GM21360 (cell line): ENCODE results near the gene CLNK.

Experiments used
- ATAC-seq: cut with Tn5 transposase; IDR thresholded peaks from one replicate; pipeline ENCODE4 v1.9.1; 2021; ENCODE audit warnings: mild to moderate bottlenecking, moderate library complexity; ENCODE audit not compliant: unreplicated experiment

The CLNK gene

GRCh38 chr4:10684631-10685030, at the start of gene CLNK:
Gene CLNK, minus strand, starts transcription at chr4:10684768. Its CDS starts 16,899 bp downstream, at chr4:10667869.
- ATAC-seq, result peak; percentile 56

- no peak for ATAC-seq
Observed at GRCh38 chr4:10733481-10734062, 49.0 kb upstream of the CLNK start.

DNA sequence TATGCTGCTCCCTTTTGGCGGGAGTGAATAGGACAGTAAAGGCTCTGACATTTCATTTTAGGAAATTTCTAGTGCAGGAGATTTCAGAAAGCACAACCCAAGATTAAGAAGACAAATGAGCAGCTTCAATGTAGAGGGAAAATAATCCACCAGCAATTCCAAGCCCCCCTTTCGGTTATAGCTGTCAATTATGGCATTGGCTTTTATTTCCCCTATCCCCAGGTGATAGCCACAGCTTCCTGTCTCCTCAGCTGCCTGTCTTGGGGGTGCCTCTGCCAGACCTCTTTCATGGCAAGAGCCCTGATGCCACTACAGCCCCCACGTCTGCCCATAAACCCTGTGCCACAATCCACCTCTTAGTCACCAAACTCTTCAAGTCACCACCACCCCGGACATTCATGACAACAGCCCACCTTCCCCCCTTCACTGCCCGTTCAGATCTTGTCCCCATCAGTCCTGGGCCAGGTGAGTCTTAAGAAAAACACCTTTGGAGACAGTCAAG, 48.4 kb upstream of the CLNK start:
- no peak for ATAC-seq

GRCh38 chr4:10732235-10732913, 47.8 kb upstream of the CLNK start:
- no peak for ATAC-seq

DNA sequence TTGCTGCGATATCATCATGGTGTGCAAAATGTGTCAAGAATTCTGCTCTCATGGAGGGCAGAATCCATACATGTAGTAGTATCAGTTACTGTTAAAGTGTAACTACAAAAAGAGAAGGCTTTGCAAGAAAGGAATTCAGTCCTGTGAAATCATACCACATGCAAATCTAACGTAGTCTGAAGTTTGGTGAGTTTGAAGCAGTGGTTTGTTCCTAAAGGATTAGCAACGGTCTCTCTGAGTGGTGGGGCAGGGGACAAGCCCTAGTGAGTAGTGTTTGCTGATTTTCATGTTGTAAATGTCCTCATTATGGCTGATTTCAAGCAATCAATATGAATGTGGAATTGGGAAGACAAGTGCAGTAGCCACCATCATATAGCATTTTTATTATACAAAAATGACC, 47.1 kb upstream of the CLNK start:
- no peak for ATAC-seq

GRCh38 chr4:10731162-10731561, 46.6 kb upstream of the CLNK start:
- no peak for ATAC-seq

- peak; percentile 67 for ATAC-seq
Observed at GRCh38 chr4:10730590-10730989, 46.0 kb upstream of the CLNK start.

- peak; percentile 44 for ATAC-seq
Observed at GRCh38 chr4:10730019-10730418, 45.5 kb upstream of the CLNK start.

DNA sequence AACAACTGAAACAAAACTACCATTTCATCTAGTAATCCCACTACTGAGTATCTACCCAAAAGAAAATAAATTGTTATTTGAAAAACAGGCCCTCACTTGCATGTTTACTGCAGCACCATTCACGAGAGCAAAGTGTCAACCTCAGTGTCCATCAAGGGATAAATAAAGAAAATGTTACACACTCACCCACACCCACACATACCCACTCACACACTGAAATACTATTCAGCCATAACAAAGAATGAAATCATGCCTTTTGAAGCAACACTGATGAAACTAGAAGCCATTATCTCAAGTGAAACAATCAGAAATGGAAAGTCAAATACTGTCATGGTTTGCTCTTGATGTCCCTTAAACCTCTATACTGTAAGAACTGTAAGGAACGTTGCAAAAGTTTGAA, 44.8 kb upstream of the CLNK start:
- ATAC-seq, result no peak

DNA sequence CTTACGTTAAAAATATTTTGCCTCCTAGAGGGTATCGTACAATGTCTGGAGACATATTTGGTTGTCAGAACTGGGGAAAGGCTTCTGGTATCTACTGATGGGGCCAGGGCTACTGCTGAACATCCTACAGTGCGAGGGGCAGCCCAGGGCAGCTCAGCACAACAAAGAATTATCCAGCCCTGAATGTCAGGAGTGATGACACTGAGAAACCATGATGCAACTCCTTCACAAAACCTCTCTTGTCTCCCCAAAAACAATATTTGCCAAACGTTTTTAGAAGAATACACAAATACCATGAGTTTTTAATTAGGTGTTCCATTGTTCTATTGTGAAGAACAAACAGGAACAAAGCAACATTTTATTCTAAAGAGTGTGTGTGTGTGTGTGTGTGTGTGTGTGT, 43.4 kb upstream of the CLNK start:
- no peak for ATAC-seq

GRCh38 chr4:10727140-10727880, 42.7 kb upstream of the CLNK start:
- ATAC-seq, result no peak

DNA sequence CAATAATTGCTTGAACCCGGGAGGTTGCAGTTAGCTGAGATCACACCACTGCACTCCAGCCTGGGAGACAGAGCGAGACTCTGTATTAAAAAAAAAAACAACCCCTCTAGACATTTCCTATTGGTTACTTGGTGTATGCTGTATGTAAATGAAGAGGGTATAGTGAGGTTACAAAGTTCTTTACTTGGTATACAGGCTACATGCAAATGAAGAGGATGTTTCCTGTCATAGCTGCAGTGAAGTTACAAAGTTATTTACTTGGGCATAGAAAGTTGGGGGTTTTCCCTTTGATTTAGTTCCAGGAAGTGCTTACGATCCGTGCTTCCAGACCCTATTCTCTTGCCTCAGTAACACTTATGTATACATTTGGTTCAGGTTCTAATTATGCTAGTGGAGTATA, 38.4 kb upstream of the CLNK start:
- ATAC-seq, result peak; percentile 91

DNA sequence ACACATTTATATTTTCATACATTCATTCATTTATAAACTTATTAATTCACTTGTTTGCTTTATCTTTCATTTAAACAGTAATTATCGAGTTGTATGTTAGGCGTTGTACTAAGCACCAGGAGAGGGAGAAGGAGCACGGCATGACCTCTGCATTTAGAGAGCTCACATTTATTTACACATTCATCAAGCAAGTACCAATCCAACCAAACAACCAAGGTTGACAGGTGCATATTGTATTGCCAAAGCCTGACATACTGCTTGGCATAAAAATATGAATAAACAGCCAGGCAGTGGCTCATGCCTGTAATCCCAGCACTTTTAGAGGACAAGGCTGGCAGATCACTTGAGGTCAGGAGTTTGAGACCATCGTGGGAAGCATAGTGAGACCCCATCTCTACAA, 37.0 kb upstream of the CLNK start:
- ATAC-seq, result no peak

- no peak for ATAC-seq
Observed at GRCh38 chr4:10716163-10716562, 31.6 kb upstream of the CLNK start.

- ATAC-seq, result no peak
Observed at GRCh38 chr4:10715696-10716095, 31.1 kb upstream of the CLNK start.

- ATAC-seq, result no peak
Observed at GRCh38 chr4:10715135-10715534, 30.6 kb upstream of the CLNK start.

- no peak for ATAC-seq
Observed at GRCh38 chr4:10713591-10713990, 29.0 kb upstream of the CLNK start.

DNA sequence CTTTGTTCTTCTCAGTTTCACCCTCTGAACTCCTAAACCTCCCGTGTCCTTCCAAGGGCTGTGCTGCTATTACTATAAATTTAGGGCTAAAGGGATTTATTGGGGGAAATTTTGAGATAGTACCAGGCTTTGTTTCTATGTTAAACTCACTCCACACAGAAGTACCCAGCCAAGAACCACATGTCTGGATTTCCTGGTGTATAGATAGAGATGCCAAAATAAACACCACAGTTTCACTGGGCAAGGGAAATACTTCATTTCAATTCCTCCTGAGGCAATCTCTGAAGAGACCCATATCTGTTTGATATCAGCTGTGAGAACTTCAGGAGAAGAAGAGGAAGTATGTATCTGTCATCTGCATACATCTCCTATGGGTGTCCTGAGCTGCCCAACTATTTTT, 21.7 kb upstream of the CLNK start:
- no peak for ATAC-seq

DNA sequence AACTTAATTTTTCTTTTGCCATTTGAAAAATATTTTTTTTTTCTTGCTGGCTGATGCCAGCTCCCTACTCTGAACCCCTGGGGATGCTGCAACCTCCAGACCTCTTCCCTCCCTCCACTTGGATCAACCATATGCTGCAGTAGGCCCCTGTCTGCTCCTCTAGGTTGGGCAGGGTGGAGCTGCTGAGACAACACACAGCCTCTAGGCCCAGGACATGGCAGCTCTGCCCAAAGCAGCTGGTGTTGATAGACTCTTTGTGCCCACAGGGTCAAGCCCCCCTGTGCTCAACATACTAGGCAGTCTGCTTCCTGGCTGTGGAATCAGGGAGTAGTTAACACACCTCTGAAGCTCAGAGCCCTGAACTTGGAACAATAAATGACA, 19.9 kb upstream of the CLNK start:
- no peak for ATAC-seq

GRCh38 chr4:10703766-10704429, 19.3 kb upstream of the CLNK start:
- ATAC-seq, result no peak

GRCh38 chr4:10703156-10703555, 18.6 kb upstream of the CLNK start:
- ATAC-seq, result no peak
